HepG2 (cell line): ENCODE data around the gene ABHD3. TPM values are rescaled to one million over a fixed set of nuclear protein-coding genes. Genes with fewer than 3 reads are reported as not detected.

Experiments used
- CEBPZ ChIP-seq: IDR thresholded peaks from 2 replicates; pipeline ENCODE4 v1.6.1; 2012; ENCODE audit warnings: low read length, improper control_type of control experiment
- E2F2 ChIP-seq: sonication (generic); formaldehyde crosslinking; IDR thresholded peaks from 2 replicates; pipeline ENCODE4 v1.4.0; 2020; ENCODE audit warnings: missing genetic modification reagents, borderline replicate concordance
- GATAD2A ChIP-seq: IDR thresholded peaks from 2 replicates; pipeline ENCODE4 v1.6.1; 2016
- HHEX ChIP-seq: IDR thresholded peaks from 2 replicates; pipeline ENCODE4 v1.6.1; 2016; ENCODE audit warnings: control low read depth
- HNF4G ChIP-seq, 2 experiments: sonication (generic) in 1 of 2; formaldehyde crosslinking in 1 of 2; IDR thresholded peaks; 2 replicates each; pipeline versions ENCODE4 v1.4.0 to v1.6.1; 2011 to 2020; ENCODE audit warnings: borderline replicate concordance in 2 of 2, low read depth in 2 of 2, mild to moderate bottlenecking in 2 of 2, low read length in 1 of 2, missing genetic modification reagents in 1 of 2, moderate library complexity in 1 of 2
- HNRNPLL ChIP-seq: fragments of 200-400 bp; formaldehyde crosslinking; IDR thresholded peaks from 2 replicates; pipeline ENCODE4 v1.6.1; 2017; ENCODE audit warnings: mild to moderate bottlenecking, low read depth, low read length; ENCODE audit not compliant: poor library complexity, severe bottlenecking
- KLF9 ChIP-seq: IDR thresholded peaks from 2 replicates; pipeline ENCODE4 v1.6.1; 2016; ENCODE audit warnings: low read depth
- NFE2 ChIP-seq: sonication (generic); formaldehyde crosslinking; IDR thresholded peaks from 2 replicates; pipeline ENCODE4 v1.4.0; 2020; ENCODE audit warnings: missing genetic modification reagents
- NR2C2 ChIP-seq: sonication (generic); formaldehyde crosslinking; IDR thresholded peaks from 2 replicates; pipeline ENCODE4 v1.4.0; 2020; ENCODE audit warnings: missing genetic modification reagents, mild to moderate bottlenecking, moderate library complexity, borderline replicate concordance
- SP2 ChIP-seq: sonication (generic); formaldehyde crosslinking; IDR thresholded peaks from 2 replicates; pipeline ENCODE4 v1.5.1; 2020; ENCODE audit warnings: mild to moderate bottlenecking, missing genetic modification reagents
- ZBED4 ChIP-seq: sonication (generic); formaldehyde crosslinking; IDR thresholded peaks from 2 replicates; pipeline ENCODE4 v1.4.0; 2020; ENCODE audit warnings: missing genetic modification reagents, borderline replicate concordance
- ZNF124 ChIP-seq: sonication (generic); formaldehyde crosslinking; IDR thresholded peaks from 2 replicates; pipeline ENCODE4 v1.4.0; 2020; ENCODE audit warnings: missing genetic modification reagents
- ZNF510 ChIP-seq: sonication (generic); formaldehyde crosslinking; IDR thresholded peaks from 2 replicates; pipeline ENCODE4 v1.4.0; 2020; ENCODE audit warnings: low read depth, mild to moderate bottlenecking, missing genetic modification reagents
- ZNF569 ChIP-seq: sonication (generic); formaldehyde crosslinking; IDR thresholded peaks from 2 replicates; pipeline ENCODE4 v1.5.0; 2020; ENCODE audit warnings: mild to moderate bottlenecking, missing genetic modification reagents, moderate library complexity, borderline replicate concordance
- ZNF781 ChIP-seq: sonication (generic); formaldehyde crosslinking; IDR thresholded peaks from 2 replicates; pipeline ENCODE4 v1.5.1; 2020; ENCODE audit warnings: borderline replicate concordance, mild to moderate bottlenecking, missing genetic modification reagents; ENCODE audit errors: not compliant biosample characterization
- ZSCAN30 ChIP-seq: sonication (generic); formaldehyde crosslinking; IDR thresholded peaks from 2 replicates; pipeline ENCODE4 v1.5.0; 2020; ENCODE audit warnings: mild to moderate bottlenecking, missing genetic modification reagents
- polyA plus RNA-seq, 8 experiments: library from polyadenylated mRNA; depleted of rRNA in 3 of 8; stranded (reverse) in 7 of 8; unstranded in 1 of 8; fragments of >200 nt; fragmentation: Illumina TruSeq in 4 of 8; extraction: Trizol in 4 of 8; gene quantifications; 2 replicates each; pipeline versions ENCODE4 v1.2.1 to v1.2.3, GENCODE V29; 2011 to 2016; ENCODE audit warnings: low read depth in 4 of 8, missing spikeins in 1 of 8, mixed read lengths in 1 of 8; ENCODE audit not compliant: insufficient read depth in 1 of 8
- total RNA-seq, 5 experiments: library from RNA; depleted of rRNA; stranded (reverse); fragments of >200 nt; fragmentation: Illumina TruSeq; extraction: Trizol; gene quantifications; 2 replicates each; pipeline ENCODE4 v1.2.3, GENCODE V29; 2016; ENCODE audit warnings: low read depth in 1 of 5

ABHD3 gene
- total and polyA plus RNA-seq, 2 of the 13 experiments (the other 11 are each of a cell fraction or from before 2014, with no cell fraction given): 32.1 to 40.2 TPM

GRCh38 chr18:21704603-21705364, at the start of gene ABHD3 (continued):
- TF ChIP-seq ZNF569 (no peak), ZSCAN30 (CRISPR knock-in tag) (no peak), CEBPZ (no peak), SP2 (CRISPR knock-in tag) (no peak), NR2C2 (CRISPR knock-in tag) (no peak; the same call in 1 of the 2 replicates), E2F2 (CRISPR knock-in tag) (no peak), ZNF781 (CRISPR knock-in tag) (peak; percentile 27), KLF9 (CRISPR knock-in tag) (no peak), ZNF510 (0 out of 2 replicates have a peak, but pooled peaks have one; percentile 67), HHEX (CRISPR knock-in tag) (no peak), HNRNPLL (peak; percentile 91), GATAD2A (CRISPR knock-in tag) (peak; percentile 60), HNF4G (IDR thresholded peaks at IDR 0.05; ENCODE audit: borderline replicate concordance, low read depth, low read length) (0 out of 2 replicates have a peak, but pooled peaks have one; percentile 3), HNF4G (CRISPR knock-in tag; IDR thresholded peaks at IDR 0.05; ENCODE audit: borderline replicate concordance, low read depth) (peak; percentile 43; the same call in 1 of the 2 replicates), NFE2 (CRISPR knock-in tag) (no peak), ZNF124 (CRISPR knock-in tag) (0 out of 2 replicates have a peak, but pooled peaks have one; percentile 66), ZBED4 (CRISPR knock-in tag) (peak; percentile 40; the same call in 1 of the 2 replicates)
